Middle frontal gyrus (tissue), 1 donor: Measurements from ENCODE around the gene PAOX.

ENCODE experiments used
- DNase-seq: peaks from one replicate; pipeline ENCODE4 v3.0.0-alpha.2; 2015; ENCODE audit warnings: low spot score; ENCODE audit errors: extremely low spot score

Gene PAOX

DNA sequence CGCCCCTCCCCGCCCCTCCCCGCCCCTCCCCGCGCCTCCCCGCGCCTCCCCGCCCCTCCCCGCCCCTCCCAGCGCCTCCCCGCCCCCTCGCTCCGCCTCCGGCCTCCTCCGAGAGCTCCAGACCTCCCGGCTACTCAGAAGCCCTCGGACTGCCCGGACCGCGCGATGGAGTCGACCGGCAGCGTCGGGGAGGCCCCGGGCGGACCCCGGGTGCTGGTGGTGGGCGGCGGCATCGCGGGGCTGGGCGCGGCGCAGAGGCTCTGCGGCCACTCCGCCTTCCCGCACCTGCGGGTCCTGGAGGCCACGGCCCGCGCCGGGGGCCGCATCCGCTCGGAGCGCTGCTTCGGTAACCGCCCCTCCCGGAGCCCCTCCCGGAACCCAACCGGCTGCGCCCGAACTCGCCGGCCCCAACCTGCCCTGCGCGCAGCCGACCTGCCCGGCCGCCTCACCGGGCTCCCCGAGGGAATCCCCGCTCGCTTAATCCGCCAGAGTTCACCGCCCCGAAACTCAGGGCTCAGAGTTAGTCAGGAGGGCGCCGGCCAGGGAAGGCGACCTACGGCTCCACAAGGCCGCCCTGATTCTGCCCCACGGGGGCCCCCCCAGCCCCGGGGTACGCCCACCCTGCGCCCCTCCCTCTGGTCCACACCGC is at the start of gene PAOX:
Gene PAOX (plus strand): TSS at position 111 of the 649 bp plus-strand sequence. CDS start 55 bp downstream, at position 166.
- no peak for DNase-seq

GRCh38 chr10:133329491-133330202 is 49.4 kb upstream of the PAOX start:
- peak; percentile 85 for DNase-seq

DNA sequence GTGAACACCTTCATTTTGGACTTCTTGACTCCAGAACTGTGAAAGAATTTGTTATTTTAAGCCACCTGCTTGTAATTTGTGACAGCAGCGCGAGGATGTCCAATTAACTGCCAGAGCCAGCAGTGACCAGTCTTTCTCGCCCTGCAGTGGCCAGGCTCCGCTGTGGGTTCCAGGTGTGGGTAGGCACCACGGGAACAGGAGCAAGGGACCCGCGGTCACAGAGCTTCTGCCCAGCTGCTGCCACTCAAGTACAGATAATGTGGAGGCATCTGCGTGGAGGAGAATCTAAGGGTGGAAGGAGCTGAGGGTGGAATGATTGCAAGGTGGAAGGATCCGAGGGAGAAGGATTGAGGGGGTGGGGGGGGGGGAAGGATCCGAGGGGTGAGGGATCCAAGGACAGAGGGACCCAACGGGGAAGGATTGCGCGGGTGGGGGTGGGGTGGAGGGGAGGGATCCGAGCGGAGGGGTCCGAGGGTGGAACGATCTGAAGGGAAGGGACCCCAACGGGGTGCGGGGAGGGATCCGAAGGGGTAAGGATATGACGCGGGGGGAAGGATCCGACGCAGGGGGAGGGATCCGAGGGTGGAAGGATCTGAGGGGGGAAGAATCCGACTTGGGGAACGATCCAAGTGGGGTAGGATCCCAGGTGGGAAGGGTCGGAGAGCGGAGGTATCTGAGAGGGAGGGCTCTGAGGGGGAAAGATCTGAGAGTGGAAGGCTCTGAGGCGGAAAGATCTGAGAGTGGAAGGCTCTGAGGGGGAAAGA is 45.9 kb upstream of the PAOX start:
- DNase-seq, result no peak

- no peak for DNase-seq
Observed at GRCh38 chr10:133334503-133335245, 44.4 kb upstream of the PAOX start.

DNA sequence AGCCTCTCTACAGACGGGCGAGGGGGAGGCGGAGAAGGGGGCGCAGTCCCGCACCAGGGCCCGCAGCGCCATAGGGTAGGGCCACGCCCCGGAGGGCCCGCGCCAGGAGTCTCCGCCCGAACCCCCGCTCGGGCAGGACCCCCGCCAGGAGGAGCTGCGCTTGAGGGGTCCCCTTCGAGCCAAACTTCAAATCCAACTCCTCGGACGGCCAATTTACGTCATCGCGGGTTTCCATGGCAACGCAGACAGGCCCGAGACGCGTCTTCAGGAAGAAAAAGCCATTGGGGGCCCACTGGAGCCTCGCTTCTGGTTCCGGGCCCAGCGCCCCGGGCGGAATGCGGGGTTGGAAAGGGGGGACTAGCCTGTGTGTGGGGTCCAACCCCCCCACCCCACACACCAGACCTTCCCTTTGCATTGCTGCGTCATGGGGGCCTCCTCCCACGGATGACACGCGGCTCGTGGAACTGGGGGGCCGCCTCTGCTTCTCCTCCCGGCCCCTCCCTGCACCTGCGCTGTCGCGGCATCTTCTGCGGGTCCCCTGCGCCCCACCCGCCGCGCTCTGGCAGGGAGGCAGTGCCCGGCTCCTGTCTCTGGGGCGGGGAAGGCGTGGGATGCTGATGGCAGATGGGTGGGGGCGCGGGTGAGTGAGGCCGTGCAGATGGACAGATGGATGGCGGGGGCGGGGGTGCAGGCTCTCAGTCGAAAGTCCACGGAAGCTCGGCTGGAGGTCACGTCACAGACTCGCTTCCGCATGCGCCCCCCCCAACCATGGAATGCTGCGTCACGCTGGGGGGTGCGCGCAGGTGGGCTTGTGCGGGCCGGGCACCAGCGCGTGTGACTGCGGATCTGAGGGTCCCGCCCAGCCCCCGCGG is 43.6 kb upstream of the PAOX start:
- DNase-seq, result peak; percentile 39

GRCh38 chr10:133336118-133336576 is 42.9 kb upstream of the PAOX start:
- no peak for DNase-seq

DNA sequence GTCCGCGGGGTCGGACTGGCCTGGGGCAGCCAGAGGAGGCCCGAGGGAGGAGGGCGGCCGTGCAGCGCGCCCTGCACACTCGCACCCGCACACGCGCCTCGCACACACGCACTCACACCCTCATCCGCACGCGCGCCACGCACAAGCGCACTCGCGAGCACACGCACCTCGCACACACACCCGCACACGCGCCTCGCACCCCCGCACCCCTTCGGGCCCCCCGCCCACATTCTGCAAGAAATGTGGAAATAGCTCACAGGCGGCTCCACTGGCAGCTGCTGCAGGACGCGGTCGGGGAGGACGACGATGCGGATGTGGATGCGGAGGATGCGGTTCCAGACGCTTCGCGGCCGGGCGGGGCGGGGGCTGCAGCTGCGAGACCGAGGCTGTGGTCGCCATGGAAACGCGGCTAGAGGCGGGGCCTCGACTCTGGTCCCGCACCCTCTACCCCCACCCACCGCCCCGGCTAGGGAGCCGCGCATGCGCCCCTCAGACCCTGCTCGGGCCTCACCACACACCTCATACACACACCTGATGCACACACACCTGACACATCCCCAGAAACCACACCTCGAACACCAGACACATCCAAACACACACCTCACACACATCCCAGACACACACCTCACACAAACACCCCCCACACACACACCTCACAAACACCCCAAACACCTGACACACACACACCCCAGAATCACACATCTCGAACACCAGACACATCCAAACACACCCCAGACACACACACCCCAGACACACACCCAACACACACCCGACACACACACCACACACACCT is 42.3 kb upstream of the PAOX start, which contains the start of gene CALY:
Gene CALY (minus strand): TSS at position 320 of the 793 bp plus-strand sequence. CDS start 7,907 bp downstream, outside the sequence.
- peak; percentile 55 for DNase-seq

- no peak for DNase-seq
Observed at GRCh38 chr10:133337370-133337725, 41.7 kb upstream of the PAOX start.

DNA sequence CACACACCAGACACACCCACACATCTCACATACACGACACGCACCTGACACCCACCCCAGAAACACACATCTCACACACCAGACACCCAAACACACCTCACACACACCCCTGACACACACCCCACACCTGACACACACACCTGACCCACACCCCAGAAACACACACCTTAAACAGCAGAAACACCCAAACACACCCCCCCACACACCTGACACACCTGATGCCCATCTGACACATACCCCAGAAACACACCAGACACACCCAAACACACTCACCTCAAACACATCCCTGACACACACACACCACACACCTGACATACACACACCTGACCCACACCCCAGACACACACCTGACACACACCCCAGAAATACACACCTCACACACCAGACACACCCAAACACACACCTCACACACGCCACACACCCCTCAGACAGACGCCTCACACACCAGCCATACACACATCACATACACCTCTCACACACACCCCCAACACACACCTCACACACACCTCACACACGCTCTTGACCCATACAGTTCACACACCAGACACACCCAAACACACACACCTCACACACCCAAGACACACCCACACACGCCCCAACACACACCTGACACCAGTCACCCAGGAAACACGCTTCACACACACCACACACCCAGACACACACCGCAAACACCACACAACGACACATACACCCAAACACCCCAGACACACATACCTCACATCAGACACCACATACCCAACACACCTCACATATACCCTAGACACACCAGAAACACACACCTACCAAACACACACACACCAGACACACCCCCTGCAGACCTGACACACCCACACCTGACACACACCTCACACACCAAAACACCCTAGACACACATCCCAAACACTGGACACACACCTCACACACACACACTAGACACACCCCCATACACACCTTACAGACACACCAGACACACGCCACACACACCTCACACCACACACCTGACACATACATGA is 40.7 kb upstream of the PAOX start:
- DNase-seq, result no peak

DNA sequence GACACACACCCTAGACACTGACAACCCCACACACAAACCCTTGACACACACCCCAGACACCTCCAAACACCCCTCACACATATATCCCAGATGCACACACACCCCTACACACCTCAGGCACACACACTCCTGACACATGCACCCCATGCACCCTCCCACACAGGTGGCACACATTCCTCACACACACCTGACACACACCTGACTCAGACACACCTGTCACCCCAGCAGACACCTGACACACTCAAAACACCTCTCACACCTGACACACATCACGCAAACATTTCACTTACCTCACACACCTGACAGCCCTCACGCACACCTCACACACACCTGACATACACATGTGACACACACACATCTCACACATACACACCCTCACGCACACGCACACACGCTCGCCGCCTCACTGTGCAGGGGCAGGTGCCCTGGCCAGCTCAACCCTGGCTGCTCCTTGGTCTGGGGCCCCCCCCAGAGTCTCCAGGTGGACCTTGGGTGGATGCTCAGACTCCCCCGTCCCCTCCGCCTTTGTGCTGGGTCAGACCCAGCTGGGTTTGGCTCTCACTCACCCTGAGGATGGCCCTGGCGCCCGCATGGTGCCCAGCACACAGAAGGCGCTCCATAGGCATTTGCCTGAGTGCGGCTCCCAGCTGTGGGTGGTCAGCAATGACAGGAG is 39.2 kb upstream of the PAOX start:
- DNase-seq, result no peak

DNA sequence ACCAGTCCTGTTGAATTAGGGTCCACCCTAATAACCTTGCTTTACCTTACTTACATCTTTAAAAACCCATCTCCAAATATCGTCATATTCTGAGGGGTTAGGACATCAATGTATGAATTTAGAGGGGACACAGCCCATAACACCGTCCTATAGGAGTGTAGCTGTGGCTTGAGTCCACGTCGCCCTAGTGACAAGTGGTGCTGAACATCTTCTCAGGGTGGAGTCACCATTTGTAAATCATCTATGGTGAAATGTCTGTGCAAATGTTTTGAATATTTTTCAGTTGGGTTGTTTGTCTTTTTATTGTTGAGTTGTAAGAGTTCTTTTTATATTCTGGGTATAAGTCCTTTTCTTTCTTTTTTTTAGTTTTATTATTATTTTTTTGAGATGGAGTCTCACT is 37.1 kb upstream of the PAOX start:
- no peak for DNase-seq

- no peak for DNase-seq
Observed at GRCh38 chr10:133342942-133343341, 36.1 kb upstream of the PAOX start.

DNA sequence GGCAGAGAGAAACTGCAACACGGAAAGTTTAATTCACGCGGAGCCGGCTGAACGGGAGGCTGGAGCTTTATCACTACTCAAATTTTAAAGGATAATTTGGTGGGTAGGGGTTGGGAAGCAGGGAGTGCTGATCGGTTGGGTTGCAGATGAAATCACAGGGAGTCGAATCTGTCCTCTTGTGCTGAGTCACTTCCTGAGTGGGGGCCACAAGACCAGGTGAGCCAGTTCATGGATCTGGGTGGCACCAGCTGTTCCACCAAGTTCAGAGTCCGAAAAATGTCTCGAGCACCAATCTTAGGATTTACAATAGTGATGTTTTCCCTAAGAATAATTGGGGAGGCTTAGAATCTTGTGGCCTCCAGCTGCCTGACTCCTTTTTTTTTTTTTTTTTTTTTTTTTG is 35.5 kb upstream of the PAOX start:
- no peak for DNase-seq

GRCh38 chr10:133344236-133344635 is 34.8 kb upstream of the PAOX start:
- DNase-seq, result no peak

- DNase-seq, result no peak
Observed at GRCh38 chr10:133346413-133346812, 32.6 kb upstream of the PAOX start.

- no peak for DNase-seq
Observed at GRCh38 chr10:133347710-133348517, 31.1 kb upstream of the PAOX start.

- DNase-seq, result no peak
Observed at GRCh38 chr10:133349160-133349568, 29.9 kb upstream of the PAOX start.
